Activated CD4-positive, alpha-beta T cell treated with anti-CD3 and anti-CD28 coated beads, Interleukin-2, amount 10 ng/mL, durations not matched to agents 7 days and 5 days (primary cell): Measurements from ENCODE around the gene LRRC26. TPM values are rescaled to one million over a fixed set of nuclear protein-coding genes. Genes with fewer than 3 reads are reported as not detected.
"Not testable (repeated sequence)": the region's sequence is repeated elsewhere in the genome, so short reads cannot be mapped to it uniquely, and the experiment has no call there.

Experiments used
- CTCF ChIA-PET: fragments of 350-600 bp; sonication (Branson Sonifier 250); formaldehyde crosslinking; loops from one replicate; lab custom pipeline; 2021; ENCODE audit warnings: antibody characterized with exemption; lab: Charles Lee
- POLR2A ChIA-PET: fragments of 350-600 bp; sonication (Branson Sonifier 250); formaldehyde crosslinking; loops from one replicate; lab custom pipeline; 2021; ENCODE audit warnings: antibody characterized with exemption; lab: Charles Lee
- DNase-seq: peaks from one replicate; pipeline ENCODE4 v3.0.0-alpha.2; 2020
- H3K27ac Mint-ChIP-seq: one replicate; pipeline ENCODE4 v1.8.0; 2021; ENCODE audit warnings: mild to moderate bottlenecking, moderate library complexity, mixed read lengths
- H3K27me3 Mint-ChIP-seq: one replicate; pipeline ENCODE4 v1.8.0; 2021; ENCODE audit warnings: mixed read lengths
- H3K36me3 Mint-ChIP-seq: one replicate; pipeline ENCODE4 v1.8.0; 2021; ENCODE audit warnings: low read depth, mixed read lengths
- H3K4me1 Mint-ChIP-seq: one replicate; pipeline ENCODE4 v1.8.0; 2021; ENCODE audit warnings: mixed read lengths
- H3K4me3 Mint-ChIP-seq: one replicate; pipeline ENCODE4 v1.8.0; 2021; ENCODE audit warnings: mild to moderate bottlenecking, moderate library complexity, mixed read lengths
- H3K9me3 Mint-ChIP-seq: one replicate; pipeline ENCODE4 v1.8.0; 2021; ENCODE audit warnings: mixed read lengths
- total RNA-seq, 2 experiments: library from RNA; stranded (reverse); gene quantifications; one replicate each; pipeline ENCODE4 v1.2.3, GENCODE V29; 2021

LRRC26 gene
- total RNA-seq, 2 experiments from 2014 or later = not detected

- H3K36me3 Mint-ChIP-seq = no peaks in the 10 kb centered on the region
- no peaks in the 10 kb centered on the region for H3K9me3 Mint-ChIP-seq
- no peak for DNase-seq
- no peak overlapping the region for H3K27ac Mint-ChIP-seq
- CTCF ChIA-PET = interaction anchor here (0.7 to 2.4 kb wide), 4 partner anchors 9 to 70 kb away, joined by 3 to 9 read pairs (median 4); partner anchors contain the start of gene SAPCD2
- peaks cover 14% of the 10 kb centered on the region for H3K4me1 Mint-ChIP-seq
- POLR2A ChIA-PET = no interaction called here
- H3K4me3 Mint-ChIP-seq = no peak overlapping the region
- peaks cover 50% of the 10 kb centered on the region for H3K27me3 Mint-ChIP-seq
These were observed 31.7 kb downstream of the LRRC26 start for GRCh38 chr9:137138058-137138721.

- peaks cover 48% of the 10 kb centered on the region for H3K27me3 Mint-ChIP-seq
- H3K4me3 Mint-ChIP-seq = no peak overlapping the region
- no peaks in the 10 kb centered on the region for H3K36me3 Mint-ChIP-seq
- no peak overlapping the region for H3K27ac Mint-ChIP-seq
- no peak for DNase-seq
- ChIA-PET POLR2A (no interaction called here), CTCF (interaction anchor here (0.7 to 1.5 kb wide), 3 partner anchors 67 to 89 kb away, joined by 3 to 4 read pairs (median 3); partner anchors contain the start of gene SAPCD2)
- peaks cover 13% of the 10 kb centered on the region for H3K4me1 Mint-ChIP-seq
- no peaks in the 10 kb centered on the region for H3K9me3 Mint-ChIP-seq
These were observed 32.8 kb downstream of the LRRC26 start for GRCh38 chr9:137136881-137137607.

- DNase-seq = no peak
- Mint-ChIP-seq H3K4me3 (no peak overlapping the region), H3K36me3 (no peaks in the 10 kb centered on the region), H3K27me3 (peaks cover 43% of the 10 kb centered on the region), H3K4me1 (peaks cover 13% of the 10 kb centered on the region), H3K27ac (no peak overlapping the region), H3K9me3 (no peaks in the 10 kb centered on the region)
- ChIA-PET CTCF (no interaction called here), POLR2A (no interaction called here)
These were observed 33.5 kb downstream of the LRRC26 start for GRCh38 chr9:137136261-137136880.

- POLR2A ChIA-PET, H3K27ac Mint-ChIP-seq, H3K4me1 Mint-ChIP-seq, H3K36me3 Mint-ChIP-seq, DNase-seq, H3K9me3 Mint-ChIP-seq, H3K4me3 Mint-ChIP-seq: not testable (repeated sequence)
- CTCF ChIA-PET = interaction anchor here (0.7 to 1.3 kb wide), 3 partner anchors 20 to 1269 kb away, joined by 3 read pairs; no protein-coding TSS in a partner anchor
- peaks cover 33% of the 10 kb centered on the region for H3K27me3 Mint-ChIP-seq
These were observed 34.7 kb downstream of the LRRC26 start for GRCh38 chr9:137135154-137135553.

GRCh38 chr9:137134191-137134590, 35.7 kb downstream of the LRRC26 start:
- H3K9me3 Mint-ChIP-seq = no peaks in the 10 kb centered on the region
- no peak overlapping the region for H3K27ac Mint-ChIP-seq
- H3K4me3 Mint-ChIP-seq = no peak overlapping the region
- H3K4me1 Mint-ChIP-seq = peaks cover 9% of the 10 kb centered on the region
- no peaks in the 10 kb centered on the region for H3K36me3 Mint-ChIP-seq
- H3K27me3 Mint-ChIP-seq = peaks cover 26% of the 10 kb centered on the region
- DNase-seq = no peak
- ChIA-PET CTCF (interaction anchor here (1.3 kb wide), 1 partner anchor 38 kb away, joined by 3 read pairs; no protein-coding TSS in a partner anchor), POLR2A (no interaction called here)

- H3K36me3 Mint-ChIP-seq = peaks cover 3% of the 10 kb centered on the region
- peaks cover 30% of the 10 kb centered on the region for H3K4me1 Mint-ChIP-seq
- DNase-seq = no peak
- ChIA-PET POLR2A (interaction anchor here (0.7 to 1.5 kb wide), 3 partner anchors 35 to 111 kb away, joined by 3 to 5 read pairs (median 3); partner anchors contain the start of genes TPRN and TUBB4B), CTCF (interaction anchor here (0.6 to 2.8 kb wide), 19 partner anchors 8 to 428 kb away, joined by 3 to 15 read pairs (median 4); partner anchors contain the start of genes MAN1B1, NELFB, NPDC1 and RNF224)
- H3K27me3 Mint-ChIP-seq = peaks cover 5% of the 10 kb centered on the region
- H3K27ac Mint-ChIP-seq = peak overlapping the region; percentile 86
- no peaks in the 10 kb centered on the region for H3K9me3 Mint-ChIP-seq
- H3K4me3 Mint-ChIP-seq = peak overlapping the region; percentile 79
These were observed 39.6 kb downstream of the LRRC26 start for GRCh38 chr9:137130176-137130755.

GRCh38 chr9:137129456-137130175, 40.2 kb downstream of the LRRC26 start:
- Mint-ChIP-seq H3K4me3 (peak overlapping the region; percentile 77), H3K27ac (peak overlapping the region; percentile 87), H3K9me3 (no peaks in the 10 kb centered on the region), H3K4me1 (peaks cover 30% of the 10 kb centered on the region), H3K27me3 (peaks cover 5% of the 10 kb centered on the region), H3K36me3 (peaks cover 3% of the 10 kb centered on the region)
- CTCF ChIA-PET = interaction anchor here (0.6 to 2.8 kb wide), 19 partner anchors 9 to 155 kb away, joined by 3 to 15 read pairs (median 4); partner anchors contain the start of genes MAN1B1, NELFB, NPDC1 and RNF224
- DNase-seq = peak; percentile 91
- POLR2A ChIA-PET = interaction anchor here (0.7 to 1.5 kb wide), 4 partner anchors 34 to 111 kb away, joined by 3 to 5 read pairs (median 3); partner anchors contain the start of genes MAN1B1, TPRN and TUBB4B

- ChIA-PET CTCF (interaction anchor here (0.6 to 2.8 kb wide), 18 partner anchors 9 to 156 kb away, joined by 3 to 15 read pairs (median 4); partner anchors contain the start of genes MAN1B1, NELFB, NPDC1 and RNF224), POLR2A (interaction anchor here (0.9 to 1.1 kb wide), 2 partner anchors 42 to 112 kb away, joined by 3 to 5 read pairs; partner anchors contain the start of genes MAN1B1 and TUBB4B)
- DNase-seq = peak; percentile 23
- Mint-ChIP-seq H3K4me3 (peak overlapping the region; percentile 77), H3K4me1 (peaks cover 30% of the 10 kb centered on the region), H3K27me3 (peaks cover 2% of the 10 kb centered on the region), H3K9me3 (no peaks in the 10 kb centered on the region), H3K27ac (peak overlapping the region; percentile 91), H3K36me3 (peaks cover 3% of the 10 kb centered on the region)
These were observed 40.9 kb downstream of the LRRC26 start for GRCh38 chr9:137128862-137129455.

- Mint-ChIP-seq H3K4me1 (peaks cover 33% of the 10 kb centered on the region), H3K36me3 (peaks cover 3% of the 10 kb centered on the region), H3K4me3 (peak overlapping the region; percentile 77), H3K27me3 (peaks cover 2% of the 10 kb centered on the region), H3K27ac (peak overlapping the region; percentile 91), H3K9me3 (no peaks in the 10 kb centered on the region)
- CTCF ChIA-PET = interaction anchor here (0.6 to 2.8 kb wide), 8 partner anchors 22 to 128 kb away, joined by 3 to 10 read pairs (median 5); partner anchors contain the start of gene NPDC1
- POLR2A ChIA-PET = no interaction called here
- DNase-seq = peak; percentile 41
These were observed 41.5 kb downstream of the LRRC26 start for GRCh38 chr9:137128158-137128861.

GRCh38 chr9:137127301-137128157, 42.3 kb downstream of the LRRC26 start:
- H3K27ac Mint-ChIP-seq = peak overlapping the region; percentile 91
- H3K4me1 Mint-ChIP-seq = peaks cover 36% of the 10 kb centered on the region
- H3K36me3 Mint-ChIP-seq = peaks cover 3% of the 10 kb centered on the region
- peak overlapping the region; percentile 77 for H3K4me3 Mint-ChIP-seq
- H3K27me3 Mint-ChIP-seq = no peaks in the 10 kb centered on the region
- CTCF ChIA-PET = interaction anchor here (0.6 to 1.2 kb wide), 5 partner anchors 21 to 129 kb away, joined by 3 to 6 read pairs (median 5); no protein-coding TSS in a partner anchor
- H3K9me3 Mint-ChIP-seq = no peaks in the 10 kb centered on the region
- POLR2A ChIA-PET = no interaction called here
- DNase-seq = peak; percentile 56
